A549 (cell line): ENCODE measurements around the gene KCNMA1. TPM values are rescaled to one million over a fixed set of nuclear protein-coding genes. Genes with fewer than 3 reads are reported as not detected.

Experiments used
- ATAC-seq, 2 experiments: fragments of 200-7000 bp in 1 of 2; fragments of >200 bp in 1 of 2; cut with Nextera tagmentation in 1 of 2; cut with Tn5 transposase in 1 of 2; 3 replicates each; pipeline versions ENCODE4 v1.8.0 to v1.9.1; 2018 to 2020; ENCODE audit warnings: mild to moderate bottlenecking in 1 of 2, moderate library complexity in 1 of 2
- CTCF ChIA-PET: fragments of 300-600 bp; sonication (Branson Sonifier 250); formaldehyde crosslinking; extraction: SDS; loops from one replicate; lab custom pipeline; 2021; ENCODE audit warnings: antibody characterized with exemption, inconsistent platforms; lab: Yijun Ruan, JAX
- POLR2A ChIA-PET: fragments of 350-600 bp; formaldehyde crosslinking; extraction: SDS; loops from one replicate; lab custom pipeline; 2021; ENCODE audit warnings: antibody characterized with exemption, inconsistent platforms; lab: Yijun Ruan, JAX
- DNase-seq, 2 experiments: peaks; one replicate each; pipeline versions ENCODE4 v3.0.0 to v3.0.0-alpha.2; 2011 to 2016; ENCODE audit warnings: low read depth in 1 of 2, low spot score in 1 of 2
- FAIRE-seq: peaks from 2 replicates; lab custom pipeline; 2011; peaks lifted over from hg19 to GRCh38; lab: Jason Lieb, UNC
- H3K27ac ChIP-seq, 2 experiments: fragments of >200 bp; sonication (Bioruptor Twin); formaldehyde crosslinking; 3 replicates each; pipeline ENCODE4 v1.5.1; 2016 to 2017
- H3K4me1 ChIP-seq: fragments of >200 bp; sonication (Bioruptor Twin); formaldehyde crosslinking; 3 replicates; pipeline ENCODE4 v1.6.1; 2016
- H3K4me2 ChIP-seq: fragments of >200 bp; sonication (Bioruptor Twin); formaldehyde crosslinking; 3 replicates; pipeline ENCODE4 v1.6.1; 2016
- H3K4me3 ChIP-seq: fragments of >200 bp; sonication (Bioruptor Twin); formaldehyde crosslinking; 3 replicates; pipeline ENCODE4 v1.5.1; 2016
- H3K9me3 ChIP-seq: fragments of >200 bp; sonication (Bioruptor Twin); formaldehyde crosslinking; 3 replicates; pipeline ENCODE4 v1.6.1; 2016
- ATOH8 ChIP-seq: fragments of 250-450 bp; sonication (Bioruptor Pico); IDR thresholded peaks from 2 replicates; pipeline ENCODE4 v1.5.0; 2020; ENCODE audit warnings: low read depth, mild to moderate bottlenecking, moderate library complexity
- CBX8 ChIP-seq: fragments of 200-600 bp; sonication (generic); IDR thresholded peaks from 2 replicates; pipeline ENCODE4 v1.6.1; 2016
- CEBPB ChIP-seq, 2 experiments: fragments of >200 bp in 1 of 2; sonication (Bioruptor Twin) in 1 of 2; formaldehyde crosslinking in 1 of 2; IDR thresholded peaks; 2 replicates each; pipeline ENCODE4 v1.6.1; 2012 to 2016
- CHD4 ChIP-seq: fragments of 200-600 bp; sonication (generic); IDR thresholded peaks from 2 replicates; pipeline ENCODE4 v1.6.1; 2016; ENCODE audit warnings: antibody characterized with exemption, mild to moderate bottlenecking, borderline replicate concordance
- CTCF ChIP-seq: fragments of >200 bp; sonication (Bioruptor Twin); formaldehyde crosslinking; IDR thresholded peaks from 3 replicates; pipeline ENCODE4 v1.5.1; 2016
- ELK1 ChIP-seq: fragments of 150-350 bp; IDR thresholded peaks from 2 replicates; pipeline ENCODE4 v1.6.1; 2014; ENCODE audit warnings: low read depth, mild to moderate bottlenecking, low read length
- ESRRA ChIP-seq: fragments of 150-350 bp; IDR thresholded peaks from 2 replicates; pipeline ENCODE4 v1.6.1; 2014; ENCODE audit warnings: mild to moderate bottlenecking, low read length, borderline replicate concordance
- FOSL2 ChIP-seq, 2 experiments: fragments of 450-650 bp in 1 of 2; fragments of >200 bp in 1 of 2; sonication (Bioruptor Twin) in 1 of 2; formaldehyde crosslinking; IDR thresholded peaks; 2 replicates each; pipeline versions ENCODE4 v1.5.0 to v1.6.1; 2016 to 2020; ENCODE audit warnings: mild to moderate bottlenecking in 1 of 2, moderate library complexity in 1 of 2
- FOXS1 ChIP-seq: fragments of 250-450 bp; sonication (Bioruptor Pico); IDR thresholded peaks from 2 replicates; pipeline ENCODE4 v1.5.0; 2020; ENCODE audit warnings: mild to moderate bottlenecking, moderate library complexity
- HEYL ChIP-seq: fragments of 250-450 bp; sonication (Bioruptor Pico); IDR thresholded peaks from 2 replicates; pipeline ENCODE4 v1.8.0; 2021; ENCODE audit warnings: mild to moderate bottlenecking, moderate library complexity
- HMGXB4 ChIP-seq: fragments of 250-450 bp; sonication (Bioruptor Pico); IDR thresholded peaks from 2 replicates; pipeline ENCODE4 v1.5.0; 2021; ENCODE audit warnings: mild to moderate bottlenecking, moderate library complexity, borderline replicate concordance
- HOXB13 ChIP-seq: fragments of 250-450 bp; sonication (Bioruptor Pico); IDR thresholded peaks from 2 replicates; pipeline ENCODE4 v1.5.0; 2020; ENCODE audit warnings: low read depth, mild to moderate bottlenecking, moderate library complexity
- KDM1A ChIP-seq: fragments of 200-600 bp; sonication (generic); IDR thresholded peaks from 2 replicates; pipeline ENCODE4 v1.6.1; 2016; ENCODE audit warnings: low read depth, mild to moderate bottlenecking
- MAFK ChIP-seq: fragments of 450-650 bp; IDR thresholded peaks from 2 replicates; pipeline ENCODE4 v1.6.1; 2014; ENCODE audit not compliant: partially characterized antibody
- MAX ChIP-seq: IDR thresholded peaks from 2 replicates; pipeline ENCODE4 v1.6.1; 2012
- MAZ ChIP-seq: fragments of 150-350 bp; IDR thresholded peaks from 2 replicates; pipeline ENCODE4 v1.6.1; 2014; ENCODE audit warnings: antibody characterized with exemption, low read depth, low read length, borderline replicate concordance
- MYC ChIP-seq: IDR thresholded peaks from 2 replicates; pipeline ENCODE4 v1.6.1; 2012; ENCODE audit warnings: mild to moderate bottlenecking, inconsistent platforms, low read length, improper control_type of control experiment, borderline replicate concordance
- NR3C1 ChIP-seq: fragments of >200 bp; sonication (Bioruptor Twin); formaldehyde crosslinking; IDR thresholded peaks from 3 replicates; pipeline ENCODE4 v1.6.1; 2017
- POLR2A ChIP-seq: IDR thresholded peaks from 2 replicates; pipeline ENCODE4 v1.6.1; 2012; ENCODE audit warnings: mild to moderate bottlenecking, low read length
- POLR2AphosphoS2 ChIP-seq: conservative IDR thresholded peaks from 2 replicates; pipeline ENCODE4 v1.6.1; 2012; ENCODE audit warnings: low read length, improper control_type of control experiment, inconsistent platforms
- RCOR1 ChIP-seq: fragments of 150-350 bp; IDR thresholded peaks from 2 replicates; pipeline ENCODE4 v1.6.1; 2014; ENCODE audit warnings: antibody characterized with exemption, low read length, low read depth
- SMC3 ChIP-seq: fragments of >200 bp; sonication (Bioruptor Twin); formaldehyde crosslinking; IDR thresholded peaks from 3 replicates; pipeline ENCODE4 v1.6.1; 2018; ENCODE audit warnings: inconsistent platforms
- WGBS: methylation state at CpG from one replicate; pipeline ENCODE4 v1.1.6; 2017; ENCODE audit errors: missing lambda C conversion rate; 5-methylcytosine and 5-hydroxymethylcytosine counted together
- polyA plus RNA-seq, 4 experiments: library from polyadenylated mRNA; depleted of rRNA in 3 of 4; stranded (reverse); fragments of >200 nt; fragmentation: RNase III in 1 of 4; extraction: RNeasy Plus Mini Kit Qiagen cat#74134 plus additional on column Dnase treatment in 1 of 4; gene quantifications; 2 replicates in 3 of 4; 3 replicates in 1 of 4; pipeline ENCODE4 v1.2.3, GENCODE V29; 2011 to 2017

KCNMA1 gene
- polyA plus RNA-seq, 2 of the 4 experiments (the other 2 are of a cell fraction) = 14.9 to 30.6 TPM

GRCh38 chr10:77049896-77050295 lies 587.7 kb downstream of the KCNMA1 start:
- 77% methylated on average over 3 of the region's 3 CpGs for WGBS
- H3K9me3 ChIP-seq = no peaks in the 10 kb centered on the region
- POLR2A ChIA-PET = no interaction called here
- CTCF ChIA-PET = interaction anchor here (0.8 to 1.2 kb wide), 2 partner anchors 12 to 13 kb away, joined by 3 to 4 read pairs; no protein-coding TSS in a partner anchor
- no peak for DNase-seq
- TF ChIP-seq ATOH8 (CRISPR knock-in tag) (no peak), KDM1A (no peak)
- TF ChIP-seq, all 56 proteins: peak for 0
- H3K27ac ChIP-seq = no peak overlapping the region
- FAIRE-seq (no peak), ATAC-seq (no peak)
- no peak overlapping the region for H3K4me2 ChIP-seq
- H3K4me1 ChIP-seq = 0 out of 3 replicates have a peak, but pooled peaks cover 3% of the 10 kb centered on the region
- no peak overlapping the region for H3K4me3 ChIP-seq

- FAIRE-seq (no peak), DNase-seq (no peak), ATAC-seq (no peak)
- Histone ChIP-seq H3K4me2 (no peak overlapping the region), H3K27ac (no peak overlapping the region), H3K9me3 (no peaks in the 10 kb centered on the region), H3K4me1 (0 out of 3 replicates have a peak, but pooled peaks cover 3% of the 10 kb centered on the region), H3K4me3 (no peak overlapping the region)
- CTCF ChIA-PET = interaction anchor here (1.4 kb wide), 1 partner anchor 15 kb away, joined by 4 read pairs; no protein-coding TSS in a partner anchor
- 92% methylated on average over 3 of the region's 3 CpGs for WGBS
- TF ChIP-seq POLR2A (no peak), HMGXB4 (CRISPR knock-in tag) (no peak), CHD4 (no peak), ESRRA (no peak), SMC3 (no peak), NR3C1 (no peak), MAFK (no peak), HOXB13 (CRISPR knock-in tag) (no peak), FOSL2 (IDR thresholded peaks at IDR 0.05) (no peak), FOSL2 (CRISPR knock-in tag; IDR thresholded peaks at IDR 0.05) (no peak), MAZ (no peak), CTCF (no peak), MYC (no peak), HEYL (no peak), RCOR1 (no peak), MAX (no peak), FOXS1 (CRISPR knock-in tag) (no peak), CEBPB (IDR thresholded peaks at IDR 0.05) (no peak), ELK1 (no peak), CBX8 (no peak), POLR2AphosphoS2 (no peak)
- POLR2A ChIA-PET = no interaction called here
Observed at GRCh38 chr10:77049146-77049545, 588.5 kb downstream of the KCNMA1 start.
